OCI-M2 (cell line): Measurements from ENCODE around the gene CNPY2.
"Not testable (repeated sequence)": the region's sequence is repeated elsewhere in the genome, so short reads cannot be mapped to it uniquely, and the experiment has no call there.

Source experiments
- DNase-seq: peaks from one replicate; lab custom pipeline; 2025; ENCODE audit not compliant: unreplicated experiment; lab: John Stamatoyannopoulos, UW

Gene CNPY2

GRCh38 chr12:56333679-56334489, 18.1 kb upstream of the CNPY2 start, which contains the start of gene PAN2:
TSS of gene PAN2 (minus strand) at chr12:56334000. CDS start at chr12:56333094, 906 bp downstream.
- DNase-seq, result peak; percentile 85

DNA sequence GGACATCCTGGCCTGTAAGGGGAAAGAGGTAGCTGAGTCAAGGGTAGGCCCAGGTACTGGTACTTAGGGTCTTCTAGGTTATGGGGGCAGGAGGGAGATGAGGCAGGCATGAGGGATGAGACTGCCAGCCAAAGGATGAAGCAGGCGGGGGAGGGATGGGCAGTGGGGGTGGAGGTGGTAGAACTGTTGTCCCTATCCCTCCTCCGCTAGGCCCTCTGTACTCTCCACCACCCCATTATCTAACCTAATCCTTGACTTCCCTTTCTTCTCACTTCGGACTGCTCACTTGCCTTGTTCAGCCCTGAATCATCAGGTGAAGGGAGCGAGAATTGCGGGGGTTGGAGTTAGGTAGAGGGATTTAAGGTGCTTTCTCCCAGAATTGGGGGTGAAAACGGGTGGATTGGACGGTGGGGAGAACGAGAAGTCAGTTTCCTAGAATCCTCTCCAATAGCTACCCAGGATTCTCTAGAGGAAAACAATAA, 17.4 kb upstream of the CNPY2 start:
- no peak for DNase-seq

GRCh38 chr12:56332512-56333196, 16.9 kb upstream of the CNPY2 start:
- DNase-seq, result no peak

DNA sequence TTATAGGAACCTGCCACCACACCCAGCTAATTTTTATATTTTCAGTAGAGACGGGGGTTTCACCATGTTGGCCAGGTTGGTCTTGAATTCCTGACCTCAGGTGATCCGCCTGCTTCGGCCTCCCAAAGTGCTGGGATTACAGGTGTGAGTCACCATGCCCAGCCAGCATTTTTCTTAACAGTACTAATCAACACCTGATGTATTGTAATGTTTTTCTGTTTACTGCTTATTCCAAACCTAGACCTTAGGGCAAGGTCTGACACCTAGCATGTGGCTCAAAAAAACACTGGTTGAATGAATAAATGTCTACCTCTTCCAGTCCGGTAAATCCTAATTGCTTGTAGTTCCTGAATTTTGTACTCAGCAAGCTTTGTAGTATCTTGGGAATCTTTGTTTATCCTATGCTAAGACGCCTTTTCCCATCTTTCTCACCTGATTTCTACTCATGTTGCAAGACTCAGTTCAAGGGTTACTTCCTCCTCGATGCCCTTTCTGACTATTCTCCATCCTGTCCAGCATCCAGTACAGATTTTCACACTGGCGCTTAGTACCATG, 15.2 kb upstream of the CNPY2 start:
- DNase-seq, result no peak

DNA sequence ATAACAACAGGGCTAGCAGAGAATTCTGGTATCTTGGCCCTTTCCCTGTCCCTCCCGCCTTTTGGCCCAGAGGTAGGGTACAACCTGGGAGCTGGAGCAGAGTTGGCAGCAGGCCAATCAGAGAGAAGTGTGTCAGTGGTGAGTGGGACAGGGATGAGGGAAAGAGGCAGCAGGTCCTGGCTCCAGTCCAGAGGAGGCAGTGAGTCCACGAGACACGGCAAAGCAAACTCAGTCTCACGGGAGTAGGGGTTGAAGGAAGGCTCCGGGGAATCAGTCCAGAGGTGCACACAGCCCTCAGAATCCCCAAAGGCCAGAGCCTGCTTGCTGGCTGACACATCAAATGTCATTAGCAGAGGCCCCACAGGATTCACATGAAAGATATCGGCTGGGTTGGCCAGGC, 10.7 kb upstream of the CNPY2 start:
- DNase-seq, result no peak

DNA sequence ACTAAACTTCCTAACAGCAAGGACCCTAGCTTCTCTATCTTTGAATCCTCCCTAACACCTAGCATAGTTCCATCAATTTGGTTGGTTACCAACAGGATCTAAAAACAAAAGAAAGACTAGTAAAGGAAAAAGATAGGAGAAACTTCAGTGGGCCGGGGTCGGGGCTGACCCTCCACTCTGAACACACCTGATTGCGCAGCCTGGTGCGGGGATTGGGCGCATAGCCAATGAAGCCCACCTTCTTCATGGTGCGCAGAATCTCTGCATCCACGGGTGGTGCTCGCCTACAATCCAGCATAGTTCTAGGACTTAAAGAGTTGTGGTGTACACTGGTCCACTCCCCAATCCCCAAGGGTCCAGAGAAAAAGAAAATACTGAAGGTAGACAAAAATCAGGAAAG, 10.3 kb upstream of the CNPY2 start:
- DNase-seq, result no peak

DNA sequence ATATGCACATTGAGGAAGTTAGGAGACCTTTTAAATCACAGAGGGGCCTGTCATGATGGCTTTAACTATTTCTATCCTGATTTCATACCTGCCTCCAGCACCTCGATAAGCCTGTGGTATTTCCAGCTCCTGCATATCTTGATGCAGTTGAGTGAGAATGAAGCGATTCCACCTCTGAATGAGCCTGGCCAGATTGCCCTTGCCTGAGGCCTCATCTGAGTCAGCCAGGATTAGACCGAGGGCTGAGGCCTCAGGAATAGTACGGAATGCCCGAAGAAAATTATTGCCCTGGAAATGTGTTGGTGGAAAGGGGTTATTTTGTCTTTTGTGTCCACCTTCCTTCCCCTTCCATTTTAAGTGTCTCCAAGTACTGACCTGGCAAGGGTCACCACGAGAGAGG, 8.4 kb upstream of the CNPY2 start:
- DNase-seq, result no peak

DNA sequence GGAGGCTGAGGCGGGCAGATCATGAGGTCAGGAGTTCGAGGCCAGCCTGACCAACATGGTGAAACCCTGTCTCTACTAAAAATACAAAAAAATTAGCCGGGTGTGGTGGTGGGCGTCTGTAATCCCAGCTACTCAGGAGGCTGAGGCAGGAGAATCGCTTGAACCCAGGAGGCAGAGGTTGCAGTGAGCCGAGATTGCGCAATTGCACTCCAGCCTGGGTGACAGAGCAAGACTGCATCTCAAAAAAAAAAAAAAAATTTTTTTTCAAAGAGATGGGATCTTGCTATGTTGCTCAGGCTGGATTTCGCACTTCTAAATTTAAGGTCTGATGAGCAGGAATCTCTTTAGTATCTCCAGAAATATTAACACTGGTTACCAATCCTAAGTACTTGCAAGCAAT, 5.8 kb upstream of the CNPY2 start:
- not testable (repeated sequence) for DNase-seq

DNA sequence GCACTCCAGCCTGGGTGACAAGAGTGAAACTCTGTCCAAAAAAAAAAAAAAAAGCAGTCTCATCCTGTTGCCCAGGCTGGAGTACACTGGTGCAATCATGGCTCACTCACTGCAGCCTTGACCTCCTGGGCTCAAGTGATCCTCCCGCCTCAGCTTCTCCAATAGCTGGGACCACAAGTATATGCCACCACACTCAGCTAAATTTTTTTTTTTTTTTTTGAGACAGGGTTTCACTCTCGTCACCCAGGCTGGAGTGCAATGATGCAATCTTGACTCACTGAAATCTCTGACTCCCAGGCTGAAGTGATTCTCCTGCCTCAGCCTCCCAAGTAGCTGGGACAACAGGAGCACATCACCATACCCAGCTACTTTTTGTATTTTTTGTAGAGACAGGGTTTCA, 5.2 kb upstream of the CNPY2 start:
- no peak for DNase-seq

- no peak for DNase-seq
Observed at GRCh38 chr12:56317675-56318074, 1.9 kb upstream of the CNPY2 start.

DNA sequence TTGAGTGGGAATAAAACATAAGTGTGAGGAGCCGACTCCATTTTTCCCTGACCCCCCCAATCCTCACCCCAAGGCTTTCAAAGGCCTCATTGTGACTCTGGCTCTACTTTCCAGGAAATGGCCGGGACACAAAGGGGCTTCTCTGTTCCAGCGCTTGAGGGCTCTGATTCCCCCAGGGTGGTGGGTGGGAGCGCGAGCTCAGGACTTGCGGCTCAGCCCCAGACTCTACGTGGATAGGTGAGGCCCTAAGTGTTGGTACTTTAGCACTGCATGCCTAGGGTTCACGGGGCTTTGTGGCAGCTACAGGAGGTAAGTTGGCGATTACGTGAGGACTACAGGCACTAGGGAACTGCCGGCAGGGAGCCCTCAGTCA, 553 bp downstream of the CNPY2 start:
- DNase-seq, result no peak

DNA sequence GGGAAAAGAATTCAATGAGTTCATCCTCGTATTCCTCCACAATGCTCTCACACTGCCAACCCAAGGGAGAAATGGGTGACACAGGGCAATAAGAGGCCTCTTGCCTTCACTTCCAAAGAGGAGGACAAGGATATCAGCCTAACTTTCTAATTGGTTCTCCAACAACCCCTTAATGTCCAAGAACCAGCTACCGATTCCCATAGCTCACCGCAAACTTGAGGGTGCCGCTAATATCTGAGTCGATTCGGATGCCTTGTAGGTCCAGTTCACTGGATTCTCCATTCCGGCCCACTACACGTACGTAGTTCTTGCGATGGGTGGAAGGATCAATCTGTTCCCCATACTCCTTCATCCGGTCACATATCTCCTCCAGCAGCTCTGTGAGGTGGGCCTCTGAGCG, 4.8 kb downstream of the CNPY2 start:
- no peak for DNase-seq

GRCh38 chr12:56308714-56309113, 7.1 kb downstream of the CNPY2 start:
- no peak for DNase-seq

GRCh38 chr12:56307221-56307965, 8.4 kb downstream of the CNPY2 start:
- no peak for DNase-seq

GRCh38 chr12:56304872-56305590, 10.8 kb downstream of the CNPY2 start:
- DNase-seq, result no peak

GRCh38 chr12:56304276-56304675, 11.5 kb downstream of the CNPY2 start:
- DNase-seq, result no peak

GRCh38 chr12:56300644-56301464, 14.9 kb downstream of the CNPY2 start:
- peak; percentile 52 for DNase-seq

GRCh38 chr12:56299853-56300643, 15.7 kb downstream of the CNPY2 start, which contains the start of gene CS:
TSS of gene CS (minus strand) at chr12:56300330. CDS start at chr12:56300201, 129 bp downstream.
- peak; percentile 84 for DNase-seq

- DNase-seq, result no peak
Observed at GRCh38 chr12:56299308-56299852, 16.4 kb downstream of the CNPY2 start.
